WTC11 (cell line): Measurements from ENCODE around the gene CAMK2G.
"Not testable (repeated sequence)": the region's sequence is repeated elsewhere in the genome, so short reads cannot be mapped to it uniquely, and the experiment has no call there.

ENCODE experiments used
- CBFB ChIP-seq: sonication (generic); formaldehyde crosslinking; IDR thresholded peaks from 2 replicates; pipeline ENCODE4 v1.8.1; 2022; ENCODE audit warnings: mild to moderate bottlenecking, low read depth, missing genetic modification reagents
- NFYB ChIP-seq: sonication (generic); formaldehyde crosslinking; conservative IDR thresholded peaks from 2 replicates; pipeline ENCODE4 v1.8.0; 2022; ENCODE audit warnings: low read depth, missing genetic modification reagents
- NR3C1 ChIP-seq: sonication (generic); formaldehyde crosslinking; conservative IDR thresholded peaks from 2 replicates; pipeline ENCODE4 v1.8.1; 2023; ENCODE audit warnings: low read depth, mild to moderate bottlenecking, missing genetic modification reagents
- PRRX2 ChIP-seq: fragments of 250-450 bp; sonication (Bioruptor Pico); IDR thresholded peaks from 2 replicates; pipeline ENCODE4 v1.8.0; 2021; ENCODE audit warnings: mild to moderate bottlenecking
- TEAD4 ChIP-seq: sonication (generic); formaldehyde crosslinking; IDR thresholded peaks from 2 replicates; pipeline ENCODE4 v1.8.0; 2022; ENCODE audit warnings: mild to moderate bottlenecking, missing genetic modification reagents
- ZBTB21 ChIP-seq: sonication (generic); formaldehyde crosslinking; IDR thresholded peaks from 2 replicates; pipeline ENCODE4 v1.8.1; 2023; ENCODE audit warnings: mild to moderate bottlenecking, missing genetic modification reagents, borderline replicate concordance
- TF ChIP-seq, protein P1 (sequence below): fragments of 200-600 bp; IDR thresholded peaks from 2 replicates; pipeline ENCODE4 v1.8.0; 2022; ENCODE audit warnings: antibody characterized with exemption
- TF ChIP-seq, protein P2 (sequence below): fragments of 250-450 bp; sonication (Bioruptor Pico); IDR thresholded peaks from 2 replicates; pipeline ENCODE4 v1.8.0; 2021; ENCODE audit warnings: mild to moderate bottlenecking
- TF ChIP-seq, protein P3 (sequence below): sonication (generic); formaldehyde crosslinking; IDR thresholded peaks from 2 replicates; pipeline ENCODE4 v1.8.0; 2022; ENCODE audit warnings: missing genetic modification reagents
- TF ChIP-seq, protein P4 (sequence below): sonication (generic); formaldehyde crosslinking; IDR thresholded peaks from 2 replicates; pipeline ENCODE4 v1.8.0; 2022; ENCODE audit warnings: mild to moderate bottlenecking, missing genetic modification reagents
- TF ChIP-seq, protein P5 (sequence below): sonication (generic); formaldehyde crosslinking; IDR thresholded peaks from 2 replicates; pipeline ENCODE4 v1.8.1; 2023; ENCODE audit warnings: mild to moderate bottlenecking, missing genetic modification reagents, moderate library complexity

DNA sequence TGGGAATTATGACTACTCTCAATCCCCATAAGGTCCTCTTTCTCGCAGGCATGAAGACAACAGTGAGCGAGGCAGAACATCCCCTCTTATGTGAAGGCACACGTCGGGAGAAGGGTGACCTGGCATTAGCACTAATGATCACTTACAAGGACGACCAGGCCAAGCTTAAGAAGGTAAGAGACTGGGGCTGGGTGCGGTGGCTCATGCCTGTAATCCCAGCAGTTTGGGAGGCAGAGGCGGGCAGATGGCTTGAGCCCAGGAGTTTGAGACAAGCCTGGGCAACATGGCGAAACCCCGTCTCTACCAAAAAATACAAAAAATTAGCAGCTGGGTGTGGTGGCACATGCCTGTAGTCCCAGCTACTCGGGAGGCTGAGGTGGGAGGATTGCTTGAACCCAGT is 78.9 kb downstream of the CAMK2G start:
- TF ChIP-seq, protein P1, sequence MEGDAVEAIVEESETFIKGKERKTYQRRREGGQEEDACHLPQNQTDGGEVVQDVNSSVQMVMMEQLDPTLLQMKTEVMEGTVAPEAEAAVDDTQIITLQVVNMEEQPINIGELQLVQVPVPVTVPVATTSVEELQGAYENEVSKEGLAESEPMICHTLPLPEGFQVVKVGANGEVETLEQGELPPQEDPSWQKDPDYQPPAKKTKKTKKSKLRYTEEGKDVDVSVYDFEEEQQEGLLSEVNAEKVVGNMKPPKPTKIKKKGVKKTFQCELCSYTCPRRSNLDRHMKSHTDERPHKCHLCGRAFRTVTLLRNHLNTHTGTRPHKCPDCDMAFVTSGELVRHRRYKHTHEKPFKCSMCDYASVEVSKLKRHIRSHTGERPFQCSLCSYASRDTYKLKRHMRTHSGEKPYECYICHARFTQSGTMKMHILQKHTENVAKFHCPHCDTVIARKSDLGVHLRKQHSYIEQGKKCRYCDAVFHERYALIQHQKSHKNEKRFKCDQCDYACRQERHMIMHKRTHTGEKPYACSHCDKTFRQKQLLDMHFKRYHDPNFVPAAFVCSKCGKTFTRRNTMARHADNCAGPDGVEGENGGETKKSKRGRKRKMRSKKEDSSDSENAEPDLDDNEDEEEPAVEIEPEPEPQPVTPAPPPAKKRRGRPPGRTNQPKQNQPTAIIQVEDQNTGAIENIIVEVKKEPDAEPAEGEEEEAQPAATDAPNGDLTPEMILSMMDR, result not testable (repeated sequence)
- not testable (repeated sequence) for TF ChIP-seq PRRX2 (CRISPR knock-in tag); CBFB; NFYB (CRISPR knock-in tag); ZBTB21; TEAD4 (CRISPR knock-in tag); NR3C1
- TF ChIP-seq, protein P2, sequence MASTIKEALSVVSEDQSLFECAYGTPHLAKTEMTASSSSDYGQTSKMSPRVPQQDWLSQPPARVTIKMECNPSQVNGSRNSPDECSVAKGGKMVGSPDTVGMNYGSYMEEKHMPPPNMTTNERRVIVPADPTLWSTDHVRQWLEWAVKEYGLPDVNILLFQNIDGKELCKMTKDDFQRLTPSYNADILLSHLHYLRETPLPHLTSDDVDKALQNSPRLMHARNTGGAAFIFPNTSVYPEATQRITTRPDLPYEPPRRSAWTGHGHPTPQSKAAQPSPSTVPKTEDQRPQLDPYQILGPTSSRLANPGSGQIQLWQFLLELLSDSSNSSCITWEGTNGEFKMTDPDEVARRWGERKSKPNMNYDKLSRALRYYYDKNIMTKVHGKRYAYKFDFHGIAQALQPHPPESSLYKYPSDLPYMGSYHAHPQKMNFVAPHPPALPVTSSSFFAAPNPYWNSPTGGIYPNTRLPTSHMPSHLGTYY (CRISPR knock-in tag), result not testable (repeated sequence)
- TF ChIP-seq, protein P3, sequence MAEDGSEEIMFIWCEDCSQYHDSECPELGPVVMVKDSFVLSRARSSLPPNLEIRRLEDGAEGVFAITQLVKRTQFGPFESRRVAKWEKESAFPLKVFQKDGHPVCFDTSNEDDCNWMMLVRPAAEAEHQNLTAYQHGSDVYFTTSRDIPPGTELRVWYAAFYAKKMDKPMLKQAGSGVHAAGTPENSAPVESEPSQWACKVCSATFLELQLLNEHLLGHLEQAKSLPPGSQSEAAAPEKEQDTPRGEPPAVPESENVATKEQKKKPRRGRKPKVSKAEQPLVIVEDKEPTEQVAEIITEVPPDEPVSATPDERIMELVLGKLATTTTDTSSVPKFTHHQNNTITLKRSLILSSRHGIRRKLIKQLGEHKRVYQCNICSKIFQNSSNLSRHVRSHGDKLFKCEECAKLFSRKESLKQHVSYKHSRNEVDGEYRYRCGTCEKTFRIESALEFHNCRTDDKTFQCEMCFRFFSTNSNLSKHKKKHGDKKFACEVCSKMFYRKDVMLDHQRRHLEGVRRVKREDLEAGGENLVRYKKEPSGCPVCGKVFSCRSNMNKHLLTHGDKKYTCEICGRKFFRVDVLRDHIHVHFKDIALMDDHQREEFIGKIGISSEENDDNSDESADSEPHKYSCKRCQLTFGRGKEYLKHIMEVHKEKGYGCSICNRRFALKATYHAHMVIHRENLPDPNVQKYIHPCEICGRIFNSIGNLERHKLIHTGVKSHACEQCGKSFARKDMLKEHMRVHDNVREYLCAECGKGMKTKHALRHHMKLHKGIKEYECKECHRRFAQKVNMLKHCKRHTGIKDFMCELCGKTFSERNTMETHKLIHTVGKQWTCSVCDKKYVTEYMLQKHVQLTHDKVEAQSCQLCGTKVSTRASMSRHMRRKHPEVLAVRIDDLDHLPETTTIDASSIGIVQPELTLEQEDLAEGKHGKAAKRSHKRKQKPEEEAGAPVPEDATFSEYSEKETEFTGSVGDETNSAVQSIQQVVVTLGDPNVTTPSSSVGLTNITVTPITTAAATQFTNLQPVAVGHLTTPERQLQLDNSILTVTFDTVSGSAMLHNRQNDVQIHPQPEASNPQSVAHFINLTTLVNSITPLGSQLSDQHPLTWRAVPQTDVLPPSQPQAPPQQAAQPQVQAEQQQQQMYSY (CRISPR knock-in tag), result not testable (repeated sequence)
- TF ChIP-seq, protein P4, sequence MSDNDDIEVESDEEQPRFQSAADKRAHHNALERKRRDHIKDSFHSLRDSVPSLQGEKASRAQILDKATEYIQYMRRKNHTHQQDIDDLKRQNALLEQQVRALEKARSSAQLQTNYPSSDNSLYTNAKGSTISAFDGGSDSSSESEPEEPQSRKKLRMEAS (CRISPR knock-in tag), result not testable (repeated sequence)
- TF ChIP-seq, protein P5, sequence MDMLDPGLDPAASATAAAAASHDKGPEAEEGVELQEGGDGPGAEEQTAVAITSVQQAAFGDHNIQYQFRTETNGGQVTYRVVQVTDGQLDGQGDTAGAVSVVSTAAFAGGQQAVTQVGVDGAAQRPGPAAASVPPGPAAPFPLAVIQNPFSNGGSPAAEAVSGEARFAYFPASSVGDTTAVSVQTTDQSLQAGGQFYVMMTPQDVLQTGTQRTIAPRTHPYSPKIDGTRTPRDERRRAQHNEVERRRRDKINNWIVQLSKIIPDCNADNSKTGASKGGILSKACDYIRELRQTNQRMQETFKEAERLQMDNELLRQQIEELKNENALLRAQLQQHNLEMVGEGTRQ, result not testable (repeated sequence)
